ENCODE results near the gene HOXB7.

Gene HOXB7

DNA sequence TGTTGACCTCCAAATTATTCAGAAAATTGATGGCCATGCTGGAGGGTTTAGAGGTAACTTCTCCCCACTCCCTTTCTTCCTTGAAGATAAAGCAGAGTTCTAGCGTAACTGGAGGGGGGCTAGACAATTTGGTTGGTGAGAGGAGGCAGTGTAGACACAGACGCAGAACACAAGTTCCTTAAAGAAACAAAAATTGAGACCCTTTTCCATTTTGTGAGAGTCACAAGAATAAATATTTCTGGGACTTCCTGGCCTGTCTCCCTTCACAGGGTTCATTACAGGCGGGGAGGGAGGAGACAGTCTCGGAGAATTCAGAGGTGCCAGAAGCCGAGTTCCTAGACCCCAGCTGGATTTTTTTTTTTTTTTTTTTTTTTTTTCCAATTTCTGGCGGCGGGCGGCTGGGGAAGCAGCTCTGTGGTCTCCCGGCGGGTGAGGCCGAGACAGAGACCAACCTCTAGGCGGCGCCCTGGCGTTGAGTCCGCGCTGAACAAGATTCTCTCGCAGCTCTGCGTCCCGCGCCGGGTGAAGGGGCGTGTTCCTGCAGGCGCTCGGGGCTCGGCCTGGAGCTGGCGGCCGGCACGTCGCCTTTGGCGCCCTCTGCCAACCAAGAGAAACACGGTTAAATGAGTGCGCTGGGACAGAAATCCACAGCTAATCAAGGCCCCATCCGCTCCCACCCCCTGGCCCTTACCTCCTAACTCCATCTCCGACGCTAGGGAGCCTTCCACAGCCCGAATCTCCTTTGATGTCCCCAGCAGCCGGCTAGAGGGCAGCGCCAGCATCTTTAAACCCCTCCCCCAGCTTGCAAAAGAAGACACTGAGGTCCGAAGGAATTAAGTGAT lies 25.6 kb upstream of the HOXB7 start:
- no peak for DNase-seq (ENCODE audit: low spot score)

DNA sequence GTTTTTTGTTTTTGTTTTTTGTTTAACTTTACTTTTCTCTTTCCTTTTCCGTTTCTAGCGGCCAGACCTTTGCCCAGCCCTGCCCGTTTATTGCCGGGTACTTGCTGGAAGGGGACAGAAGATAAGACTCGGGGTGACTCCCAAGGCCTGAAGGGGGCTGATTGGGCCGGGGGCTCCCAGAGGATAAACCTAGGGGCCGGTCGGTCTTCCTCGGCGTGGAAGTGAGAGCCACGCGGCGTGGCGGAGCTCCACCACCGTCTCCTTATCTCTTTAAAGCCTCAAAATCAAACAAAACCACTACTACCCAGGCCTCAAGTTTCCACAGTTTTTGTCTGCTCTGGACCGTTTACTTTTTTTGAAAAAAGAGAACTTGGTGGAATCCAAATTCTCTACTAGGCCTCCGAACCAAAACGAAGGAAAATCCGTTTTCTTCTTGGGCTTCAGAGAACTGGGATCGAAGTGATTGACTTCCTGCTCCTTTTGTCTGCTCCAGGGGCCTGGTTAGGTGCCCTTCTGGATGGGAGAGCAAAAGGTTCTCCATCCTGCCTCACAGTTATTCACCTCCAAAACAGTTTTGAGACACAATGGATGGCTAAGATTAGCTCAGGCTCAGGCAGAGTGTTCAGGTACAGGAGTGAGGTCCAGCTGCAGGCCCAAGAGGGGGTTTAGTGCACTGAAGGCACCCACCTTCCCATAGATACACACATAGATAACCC lies 23.8 kb upstream of the HOXB7 start:
- DNase-seq (ENCODE audit: low spot score) = no peak

DNA sequence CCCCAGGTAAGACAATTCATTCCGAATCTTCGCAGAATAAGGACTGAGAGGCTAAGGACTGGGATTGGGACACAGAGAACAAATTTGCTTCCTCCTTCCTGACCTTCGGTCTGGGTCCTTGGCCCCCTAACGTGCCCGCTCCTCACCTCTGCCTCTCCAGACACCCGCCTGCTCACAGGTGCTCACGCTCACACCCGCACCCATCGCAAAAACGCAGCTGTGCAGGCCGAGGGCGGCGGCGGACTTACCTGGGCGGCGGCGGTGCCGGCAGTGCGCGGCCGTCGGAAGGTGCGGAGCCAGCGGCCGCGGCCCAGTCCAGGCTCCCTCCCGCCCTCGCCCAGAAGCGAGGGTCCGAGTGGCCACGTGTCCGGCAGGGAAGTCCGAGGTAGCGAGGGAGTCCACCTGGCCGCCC lies 22.5 kb upstream of the HOXB7 start:
- no peak for DNase-seq (ENCODE audit: low spot score)

DNA sequence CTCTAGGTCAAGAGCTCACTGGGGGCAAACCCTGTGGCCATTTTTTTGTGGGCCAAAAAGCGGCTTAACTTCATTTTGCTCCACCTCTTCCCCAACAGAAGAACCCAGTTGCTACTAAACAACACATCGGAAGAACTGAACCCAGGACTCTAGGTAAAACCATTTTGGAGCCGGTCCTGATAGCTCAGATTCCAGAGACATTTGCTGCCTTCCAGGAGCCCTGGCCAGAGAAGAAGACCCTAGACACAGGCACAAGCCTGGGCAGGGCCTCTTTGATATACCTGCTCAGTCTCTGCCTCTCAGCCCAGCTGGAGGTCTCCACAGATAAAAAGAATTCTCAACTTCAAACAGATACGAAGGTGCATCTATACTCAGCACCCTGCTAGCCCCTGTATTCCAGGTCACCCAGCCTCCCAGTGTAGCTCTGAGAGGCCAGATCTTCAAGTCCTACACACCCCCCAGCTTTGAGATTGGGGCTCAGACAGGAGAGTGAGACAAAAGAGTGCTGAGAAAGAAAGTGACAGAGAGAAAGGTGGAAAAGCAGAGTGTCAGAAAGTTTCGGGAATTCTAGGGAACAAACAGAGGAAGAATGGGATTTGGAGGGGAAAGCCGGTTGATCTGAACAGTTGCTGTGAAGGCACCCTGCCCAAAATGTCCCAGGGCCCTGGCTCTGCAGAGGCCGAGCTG lies 21.9 kb upstream of the HOXB7 start:
- no peak for DNase-seq (ENCODE audit: low spot score)

DNA sequence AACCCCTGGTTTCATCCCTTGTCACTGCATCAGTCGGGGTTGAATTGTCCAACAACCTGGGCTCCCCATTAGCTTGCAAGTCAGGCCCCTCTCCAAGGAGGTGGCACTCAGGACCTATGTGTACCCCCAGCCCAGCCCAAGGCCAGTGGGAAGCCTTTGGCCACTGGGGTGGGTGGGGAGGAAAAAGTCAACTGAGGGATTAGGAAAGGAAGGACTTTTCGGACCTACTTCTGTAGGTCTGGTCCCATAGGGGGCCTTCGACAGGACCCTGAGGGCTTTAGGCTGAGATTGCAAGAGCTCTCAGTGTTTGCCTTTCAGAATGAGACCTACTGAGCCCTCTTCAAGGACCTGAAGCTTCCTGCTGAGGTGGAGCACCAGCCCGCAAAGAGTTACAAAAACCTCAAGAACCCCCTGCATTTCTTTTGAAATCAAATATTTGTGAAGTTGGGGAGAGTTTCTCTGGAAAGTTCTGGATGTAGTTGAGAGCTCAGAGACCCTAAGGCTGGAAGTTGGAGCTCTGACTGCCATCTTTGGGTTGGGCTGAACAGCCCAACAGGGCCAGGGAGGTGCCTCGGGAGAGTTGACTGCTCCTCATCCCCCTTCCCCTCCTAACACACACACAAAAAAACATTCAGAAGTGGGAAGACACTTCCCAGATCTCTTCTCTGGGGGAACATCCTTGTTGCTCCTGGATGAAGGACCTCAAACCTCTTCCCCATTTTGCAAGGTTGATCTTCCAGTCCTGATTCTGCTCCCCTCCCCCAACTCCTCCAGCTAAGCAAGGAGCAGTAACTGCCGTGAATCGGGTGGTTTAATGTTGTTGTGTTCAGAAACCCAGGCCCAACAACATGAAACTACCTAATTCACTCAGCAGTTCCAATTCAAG lies 21.1 kb upstream of the HOXB7 start:
- DNase-seq (ENCODE audit: low spot score) = no peak

DNA sequence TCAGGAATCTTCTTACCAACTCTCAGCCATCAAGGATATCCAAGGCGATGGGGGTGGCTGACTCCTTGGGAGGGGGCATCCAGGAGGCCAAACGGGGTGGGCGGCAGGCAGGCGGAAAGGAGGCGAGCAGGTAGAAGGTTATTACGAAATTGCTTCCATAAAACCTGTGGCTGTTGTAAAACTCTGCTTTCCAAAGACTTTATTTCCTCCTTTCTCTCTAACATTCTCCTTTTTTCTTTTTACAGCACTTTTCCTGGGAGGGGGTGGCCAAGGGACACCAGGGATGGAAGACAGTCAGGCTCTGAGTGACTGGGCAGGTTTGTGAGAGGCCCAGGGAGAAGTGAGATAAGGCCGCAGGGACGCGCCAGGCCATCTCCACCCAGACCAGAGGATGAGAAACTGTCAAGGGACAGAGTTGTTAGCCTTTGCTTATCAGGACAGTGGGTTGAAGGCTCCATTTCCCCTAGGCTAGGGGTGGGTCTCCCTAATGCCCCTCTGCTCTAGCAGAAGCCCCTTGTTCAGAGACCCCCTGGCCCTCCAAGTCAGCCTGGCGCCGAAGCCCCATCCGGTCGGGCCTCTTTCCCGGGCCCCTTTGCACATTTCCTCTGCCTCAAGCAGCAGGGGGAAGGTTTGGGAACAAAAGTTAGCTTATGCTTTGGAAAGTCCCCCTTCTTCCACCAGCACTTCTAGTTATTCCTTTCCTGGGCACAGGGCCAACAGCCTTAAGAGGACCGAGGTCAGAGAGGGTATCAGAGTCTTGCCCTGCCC lies 20.3 kb upstream of the HOXB7 start:
- DNase-seq (ENCODE audit: low spot score) = no peak

DNA sequence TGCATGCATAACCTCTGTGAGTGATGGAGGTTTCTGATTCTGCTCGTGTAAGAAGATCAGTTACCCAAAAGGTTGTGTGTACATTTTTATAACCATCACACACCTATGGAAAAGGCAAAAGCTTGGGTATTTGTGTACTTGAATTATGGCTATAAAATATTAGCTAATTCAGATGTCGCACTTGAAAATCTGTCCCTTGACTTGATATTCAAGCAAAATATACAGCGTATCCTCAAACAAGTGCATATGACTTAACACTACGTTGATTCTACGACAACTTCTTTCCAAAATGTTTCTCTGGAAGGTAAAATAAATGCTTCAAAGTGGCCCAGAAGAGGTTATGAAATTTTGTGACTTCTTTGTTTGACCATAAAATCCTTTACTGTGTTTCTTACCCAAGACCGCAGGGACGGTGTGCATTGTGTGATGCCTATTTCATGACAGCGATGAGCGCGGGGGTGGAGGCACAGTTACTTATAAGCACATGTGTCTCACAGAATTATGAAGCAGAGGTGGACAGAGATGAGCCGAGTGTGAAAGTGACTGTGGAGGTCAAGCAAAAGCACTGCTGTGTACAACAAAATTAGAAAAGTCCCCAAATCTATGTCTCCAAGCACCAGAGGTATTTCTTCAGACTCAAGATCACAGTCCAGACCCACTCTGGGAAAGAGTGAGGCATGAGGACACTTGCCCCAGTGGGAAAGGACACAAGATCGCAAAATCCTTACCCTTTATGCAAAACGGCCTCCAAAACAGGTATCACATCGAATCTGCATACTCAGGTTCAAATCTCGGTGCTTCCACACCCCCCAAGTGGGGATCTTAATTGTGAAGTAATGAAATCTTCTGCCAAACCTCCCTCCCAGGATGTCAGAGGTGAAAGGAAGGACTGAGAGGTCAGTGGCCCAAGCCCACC lies 19.4 kb upstream of the HOXB7 start:
- no peak for DNase-seq (ENCODE audit: low spot score)

DNA sequence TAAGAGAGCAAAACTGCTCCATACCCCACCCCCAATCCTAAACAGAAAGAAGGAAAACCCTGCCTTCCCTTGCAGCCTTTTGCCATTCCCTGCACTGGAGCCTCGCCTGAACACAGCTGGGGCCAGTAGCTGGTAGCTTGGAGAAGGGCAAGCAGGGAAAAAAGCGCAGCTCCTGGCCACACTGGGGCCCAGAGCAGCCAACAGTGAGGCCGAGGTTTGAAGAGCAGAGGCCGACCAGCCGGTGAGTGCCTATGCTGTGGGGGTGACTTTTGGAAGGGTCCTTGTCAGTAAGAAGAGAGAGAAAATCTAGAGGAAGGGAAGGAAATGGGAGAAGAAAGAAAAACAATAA lies 18.6 kb upstream of the HOXB7 start:
- no peak for DNase-seq (ENCODE audit: low spot score)

DNA sequence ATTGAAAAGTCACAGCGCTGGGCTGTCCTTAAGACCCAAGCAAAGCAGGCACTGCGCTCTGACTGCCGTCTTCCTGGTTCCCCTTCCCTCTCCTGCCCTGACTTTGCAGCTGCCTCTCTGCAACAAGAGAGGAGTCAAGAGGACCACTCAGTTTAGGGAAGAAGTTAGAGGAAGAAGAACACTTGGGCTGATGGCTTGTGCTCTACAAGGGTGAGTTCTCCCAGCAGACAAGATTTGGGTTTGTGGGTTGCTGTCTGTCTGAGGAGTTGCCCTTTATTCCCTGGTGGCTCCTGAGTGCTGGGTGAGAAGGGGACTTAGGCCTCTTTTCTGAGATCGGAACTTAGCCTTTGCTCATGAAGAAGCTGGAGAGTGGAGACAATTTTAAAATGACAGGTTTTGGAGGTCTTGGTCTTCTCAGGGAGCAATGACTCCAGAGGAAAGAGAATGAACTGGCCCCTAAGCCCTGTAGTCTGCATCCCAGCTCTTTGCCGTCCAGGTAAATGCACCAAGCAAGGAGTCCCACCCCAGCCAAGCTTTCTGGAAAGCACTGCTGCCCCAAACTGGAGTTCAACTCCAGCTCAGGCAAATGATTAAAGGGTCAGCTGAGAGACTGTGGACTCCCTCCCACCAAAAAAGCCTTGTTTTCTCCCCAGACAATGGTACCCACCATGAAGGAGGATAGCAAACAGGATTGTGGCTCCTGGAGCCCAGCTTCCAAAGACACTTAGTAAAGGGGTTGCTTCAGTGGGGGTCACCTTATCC lies 18.0 kb upstream of the HOXB7 start:
- DNase-seq (ENCODE audit: low spot score) = no peak

DNA sequence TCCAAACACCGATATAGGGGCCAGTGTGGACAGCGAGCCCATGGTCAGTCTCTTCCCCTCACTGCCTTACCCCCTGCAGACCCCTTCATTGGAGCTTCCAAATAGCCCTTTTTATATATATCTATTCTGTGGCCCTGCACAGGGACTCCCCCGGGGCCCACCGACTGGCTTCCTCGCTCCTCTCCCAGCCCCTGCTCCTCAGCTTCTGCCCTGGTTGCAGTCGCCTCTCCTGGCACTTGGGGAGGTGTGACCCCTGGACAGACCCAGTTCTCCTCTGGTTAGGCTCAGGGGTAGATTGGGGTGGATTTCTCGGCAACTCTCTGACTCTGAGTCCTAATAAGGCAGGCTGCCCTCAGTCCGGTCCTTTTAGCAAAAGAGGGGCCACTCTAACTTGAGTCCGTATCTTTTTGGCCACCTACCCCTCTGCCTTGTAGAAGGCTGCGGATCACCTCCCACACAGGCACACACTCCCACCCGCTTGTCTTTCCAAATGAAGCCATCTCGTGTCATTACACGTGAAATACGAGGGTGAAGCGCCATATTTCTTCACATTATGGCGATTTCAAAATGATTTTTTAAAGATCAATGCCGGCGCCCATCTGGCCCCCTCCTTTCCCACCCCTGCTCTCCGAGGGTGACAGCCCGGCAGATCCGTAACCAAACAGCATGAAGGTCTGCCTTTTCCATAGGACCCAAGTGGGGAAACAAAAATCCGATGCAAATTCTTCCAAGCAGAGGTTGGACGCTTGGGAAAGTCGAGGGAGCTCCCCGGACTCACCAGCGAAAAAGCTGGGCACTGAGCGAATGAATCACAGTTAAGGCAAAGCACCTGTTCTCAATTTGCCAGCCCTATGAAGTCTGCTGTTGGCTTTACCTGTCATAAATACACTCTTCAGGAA lies 17.1 kb upstream of the HOXB7 start:
- DNase-seq (ENCODE audit: low spot score) = no peak

DNA sequence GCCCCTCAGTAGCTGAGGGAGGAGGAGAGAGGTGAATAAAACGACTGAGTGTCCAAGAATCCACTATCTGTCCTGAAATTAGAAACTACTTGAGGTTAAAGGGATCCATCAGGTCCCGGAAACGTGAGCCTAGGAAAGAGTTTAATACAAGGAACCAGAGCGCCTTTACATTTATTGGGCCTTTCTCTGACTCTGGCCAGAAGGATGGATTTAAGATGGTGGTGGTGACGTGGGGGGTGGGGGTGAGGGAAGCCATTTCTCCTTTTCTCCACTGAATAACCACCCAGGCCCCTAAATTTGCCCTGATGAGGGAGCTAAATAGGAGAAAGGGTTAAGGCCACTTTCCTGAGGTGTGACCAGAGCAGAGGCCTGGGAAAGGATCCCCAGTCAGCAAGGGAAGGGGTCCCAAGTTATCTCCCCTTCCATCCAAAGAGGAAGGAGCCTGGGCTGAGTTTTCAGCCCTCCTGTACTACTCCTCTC lies 16.3 kb upstream of the HOXB7 start:
- no peak for DNase-seq (ENCODE audit: low spot score)

DNA sequence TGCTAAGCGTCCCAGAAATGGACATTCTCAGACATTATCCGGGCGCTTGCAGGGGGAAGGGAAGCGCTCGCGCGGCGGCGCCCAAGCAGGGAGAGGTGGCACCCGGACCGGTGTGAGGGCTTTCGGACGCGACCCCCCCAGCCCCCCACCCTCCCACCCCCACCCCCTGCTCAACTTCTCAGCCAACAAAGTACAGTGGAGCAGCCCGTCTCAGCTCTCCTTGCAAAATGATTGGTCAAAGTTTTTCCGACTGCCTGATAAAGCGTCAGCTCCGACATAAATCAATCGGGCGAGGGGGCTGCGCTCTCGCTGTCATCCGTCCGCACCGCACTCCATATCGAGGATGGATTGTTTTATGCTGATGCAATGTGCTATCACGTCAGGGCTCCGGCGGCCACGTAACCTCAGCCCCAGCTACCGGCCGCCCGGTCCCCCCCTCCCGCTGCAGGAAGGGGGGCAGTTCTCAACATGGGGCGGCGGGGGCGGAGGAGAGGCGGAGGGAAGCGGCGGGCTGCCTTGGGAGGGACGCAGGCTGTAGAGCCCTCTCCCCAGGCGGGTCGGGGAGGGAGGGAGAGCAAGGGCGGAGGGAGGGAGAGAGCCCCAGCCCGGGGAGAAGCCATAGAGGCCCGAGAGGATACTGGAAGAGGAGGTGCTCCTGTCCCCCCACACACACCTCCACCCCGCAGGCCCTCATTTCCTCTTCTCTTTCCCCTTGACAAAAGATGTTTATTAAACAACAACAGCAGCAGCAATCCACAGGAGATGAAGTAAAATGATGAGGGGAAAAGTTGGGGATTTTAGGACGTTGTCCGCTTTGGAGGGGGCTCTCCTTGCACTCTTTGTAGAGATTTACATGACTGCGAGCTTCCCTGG lies 15.7 kb upstream of the HOXB7 start, which contains the start of gene HOXB9:
Gene HOXB9, minus strand, starts transcription at position 114 of the 873 bp plus-strand sequence. Its CDS starts 89 bp downstream, at position 25.
- peak; percentile 97 for DNase-seq (ENCODE audit: low spot score)

DNA sequence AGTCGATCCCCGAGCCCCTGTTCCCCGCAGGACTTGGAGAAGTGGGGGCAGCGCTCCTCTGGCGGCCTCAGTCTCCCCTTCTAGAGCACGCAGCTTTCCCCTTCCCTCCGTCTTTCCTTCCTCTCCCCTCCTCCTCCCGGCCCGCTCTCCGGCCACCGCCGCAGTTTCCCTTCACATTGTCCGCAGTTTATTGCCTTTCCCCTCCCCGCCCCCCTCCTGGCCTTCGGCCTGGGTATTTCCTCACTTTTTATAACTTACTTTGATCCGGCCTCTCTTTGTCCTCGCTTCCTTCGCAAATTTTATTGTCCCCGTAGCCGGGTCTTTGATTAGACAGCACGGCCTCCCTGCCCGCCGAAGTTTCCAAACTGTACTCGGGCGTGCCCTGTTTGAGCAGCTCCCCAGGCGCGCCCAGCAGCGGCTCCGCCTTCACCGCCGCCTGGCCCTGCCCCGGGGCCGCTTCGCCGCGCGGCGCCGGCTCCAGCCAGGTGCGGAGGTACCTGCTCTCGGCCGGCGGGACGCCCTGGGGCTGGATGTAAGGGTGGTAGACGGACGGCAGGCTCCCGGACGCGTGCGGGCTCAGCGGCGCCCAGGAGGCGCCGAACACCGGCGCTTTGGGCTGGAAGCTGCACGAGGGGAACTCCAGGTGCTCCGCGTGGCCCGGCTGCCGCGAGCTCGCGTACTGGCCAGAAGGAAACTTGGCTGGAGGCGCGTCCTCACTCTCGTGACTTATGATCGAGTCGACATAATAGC lies 14.9 kb upstream of the HOXB7 start:
- peak; percentile 21 for DNase-seq (ENCODE audit: low spot score)

DNA sequence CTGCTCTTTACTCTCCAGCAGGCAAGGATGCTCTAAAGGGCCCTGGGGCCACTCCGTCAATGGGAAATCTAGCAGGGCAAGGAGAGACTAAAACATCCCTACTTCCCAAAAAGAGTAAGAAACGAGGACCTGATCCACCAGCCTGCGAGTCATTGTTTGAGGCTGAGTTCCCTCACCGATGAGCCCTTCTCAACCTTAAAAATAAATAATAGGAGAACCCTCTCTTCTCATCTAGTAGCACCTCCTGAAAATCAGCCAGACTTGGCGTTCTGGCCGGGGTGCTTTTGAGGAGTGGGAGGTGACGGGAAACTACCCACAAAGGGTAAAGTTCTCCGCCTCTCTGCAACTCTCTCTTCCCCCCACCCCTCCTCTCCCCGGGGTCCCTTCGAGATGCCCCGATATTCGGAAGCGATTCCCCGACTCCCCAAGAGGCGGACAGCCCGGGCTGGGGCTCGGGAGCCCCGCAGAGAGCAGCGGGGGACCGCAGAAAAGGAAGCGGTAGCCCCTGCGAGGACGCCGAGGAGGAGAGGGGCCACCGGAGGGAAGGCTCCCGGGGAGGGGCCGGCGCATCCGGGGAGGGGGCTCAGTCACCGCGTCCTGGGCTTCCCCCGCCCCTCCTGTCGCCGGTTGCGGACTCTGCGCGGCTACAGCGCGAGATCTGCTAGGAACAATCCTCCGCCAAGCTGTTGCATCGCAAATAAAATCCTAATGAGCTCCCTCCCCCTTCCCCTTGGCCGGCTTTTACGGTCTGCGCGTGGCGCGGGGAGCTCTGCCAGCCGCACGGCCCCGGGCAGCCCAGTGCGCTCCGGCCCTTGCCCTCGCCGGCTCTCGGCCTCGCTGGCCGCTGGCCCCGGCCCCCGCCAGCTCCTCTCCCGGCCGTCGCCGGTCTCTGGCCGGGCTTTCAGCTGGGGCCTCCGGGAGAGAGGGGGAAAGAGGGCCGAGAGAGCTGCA lies 14.0 kb upstream of the HOXB7 start:
- DNase-seq (ENCODE audit: low spot score) = peak; percentile 50

DNA sequence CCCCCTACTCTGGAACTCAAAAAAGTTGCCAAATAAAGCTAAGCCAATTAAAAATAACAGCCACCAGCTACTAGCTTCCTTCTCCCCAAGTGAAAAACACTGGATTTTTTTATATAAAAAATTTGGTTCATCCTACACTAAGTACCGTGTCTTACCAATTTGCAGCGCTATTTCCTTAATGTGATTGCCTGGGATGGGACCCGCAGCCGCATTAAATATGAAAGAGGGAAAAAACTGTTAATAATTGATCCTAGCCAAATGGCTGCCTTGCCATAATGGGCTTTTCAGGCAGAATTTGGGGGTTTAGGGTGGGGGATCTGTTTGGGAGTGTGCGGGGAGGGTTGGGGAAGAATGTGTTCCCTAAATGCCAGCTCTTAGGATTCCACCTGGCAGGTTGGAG lies 13.3 kb upstream of the HOXB7 start:
- no peak for DNase-seq (ENCODE audit: low spot score)

Data from RKO (cell line).